T-helper 2 cell treated with Interferon-gamma antibody and Interleukin-4, amounts not matched to agents 100 ng/mL and 5 ng/mL, for 36 hours (primary cell): Measurements from ENCODE around the gene LMX1B. TPM values are rescaled to one million over a fixed set of nuclear protein-coding genes. Genes with fewer than 3 reads are reported as not detected.

ENCODE experiments used
- intact Hi-C: fragments of 100-400 bp; cut with micrococcal nuclease; formaldehyde crosslinking; loops from one replicate; pipeline ENCODE4 v1.15.1; 2023
- total RNA-seq: library from RNA; stranded (reverse); gene quantifications from 2 replicates; pipeline ENCODE4 v1.2.3, GENCODE V29; 2022

Gene LMX1B
- total RNA-seq, 1 donor from 2014 or later = not detected

DNA sequence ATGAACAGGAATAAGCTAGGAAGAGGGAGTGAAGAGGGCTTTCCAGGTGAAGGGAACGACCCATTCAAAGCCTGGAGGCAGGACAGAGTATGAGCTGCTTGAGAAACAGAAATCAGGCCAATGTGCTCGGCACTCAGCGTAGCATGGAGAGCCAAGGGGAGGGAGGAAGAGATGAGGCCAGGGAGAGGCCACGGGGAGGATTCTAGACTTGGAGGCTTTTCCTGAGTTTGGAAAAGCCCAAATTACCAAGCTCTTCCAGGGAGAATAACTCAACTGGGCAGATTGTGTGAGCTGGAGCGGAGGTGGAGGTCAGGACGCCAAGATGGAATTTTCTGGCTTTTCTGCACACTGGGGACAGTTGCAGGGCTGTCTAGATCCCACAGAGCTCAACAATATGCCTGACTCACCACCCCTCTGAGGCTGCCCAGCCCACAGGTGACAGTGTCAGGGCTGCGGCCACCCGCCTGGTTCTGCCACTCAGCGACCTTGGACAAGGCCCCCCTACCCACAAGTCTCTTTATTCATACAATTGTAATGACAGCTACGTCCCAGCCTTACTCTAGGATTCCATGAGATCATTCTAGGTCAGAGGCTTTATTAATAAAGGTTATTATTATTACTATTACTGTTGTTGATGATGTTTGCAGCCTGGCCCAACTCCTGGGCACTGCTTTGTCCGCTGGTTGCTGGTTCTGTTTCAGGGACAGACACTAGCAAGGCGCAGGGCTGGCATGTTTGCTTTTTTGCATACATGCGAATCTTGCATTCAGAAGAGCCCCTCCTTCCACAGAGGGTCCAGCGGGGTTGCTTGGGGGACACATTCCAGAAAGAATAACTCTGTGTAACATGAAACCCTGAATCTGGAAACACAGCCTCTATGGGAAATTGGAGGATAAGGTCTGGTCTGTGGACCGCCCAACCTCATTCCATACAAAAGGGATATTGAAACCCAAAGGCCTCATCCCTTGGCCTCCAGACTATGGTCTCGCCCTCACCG is 9.4 kb upstream of the LMX1B start:
- intact Hi-C loops = no loop called here

DNA sequence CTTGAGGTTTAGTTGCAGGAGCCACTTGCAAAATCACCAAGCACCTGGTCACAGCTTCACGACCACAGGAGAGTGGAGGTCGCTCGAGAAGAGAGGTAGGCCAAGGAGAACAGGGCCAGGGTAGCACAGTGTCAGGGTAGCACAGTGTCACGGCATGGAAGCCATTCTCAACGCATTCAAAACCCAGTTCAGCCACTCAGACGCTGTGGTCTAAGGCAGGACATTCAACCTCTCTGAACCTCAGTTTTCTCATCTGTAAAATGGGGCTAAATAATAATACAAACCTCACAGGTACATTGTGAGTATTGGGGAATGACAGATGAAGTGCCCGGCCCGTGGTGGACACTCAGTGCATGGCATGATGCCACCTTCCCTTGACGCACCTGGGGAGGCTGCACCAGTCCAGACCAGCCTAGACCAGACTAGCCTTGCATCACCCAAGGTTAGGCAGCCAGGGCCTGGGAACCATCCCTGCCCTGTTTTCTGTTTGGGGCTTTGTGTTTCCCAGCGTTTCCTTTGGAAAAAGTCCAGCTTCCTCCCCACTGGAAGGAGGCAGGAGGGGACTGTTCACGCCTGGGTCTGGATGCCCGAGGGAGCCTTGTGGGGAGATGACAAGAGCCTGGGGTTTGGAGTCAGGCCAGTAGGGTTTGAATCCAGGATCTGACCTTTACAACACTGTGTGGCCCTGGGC is 7.8 kb upstream of the LMX1B start:
- intact Hi-C loops = no loop called here

DNA sequence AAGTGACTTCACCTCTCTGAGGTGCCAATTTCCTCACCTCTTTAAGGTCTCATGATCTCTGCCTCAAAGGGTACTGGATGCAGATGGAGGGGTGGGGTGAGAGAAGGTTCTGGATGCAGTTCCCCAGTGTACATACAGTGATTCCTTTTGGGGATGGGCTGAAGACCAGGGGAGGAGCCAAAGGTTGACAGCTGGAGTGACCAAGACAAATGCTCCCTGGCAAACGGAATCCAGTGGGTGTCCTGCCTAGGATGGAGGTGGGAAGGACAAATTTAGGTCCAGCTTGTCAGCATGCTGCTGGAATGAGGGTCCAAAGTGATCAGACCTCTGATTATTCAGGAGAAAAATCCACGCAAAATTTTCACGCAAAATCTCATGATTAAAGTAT is 7.3 kb upstream of the LMX1B start:
- intact Hi-C loops = no loop called here

DNA sequence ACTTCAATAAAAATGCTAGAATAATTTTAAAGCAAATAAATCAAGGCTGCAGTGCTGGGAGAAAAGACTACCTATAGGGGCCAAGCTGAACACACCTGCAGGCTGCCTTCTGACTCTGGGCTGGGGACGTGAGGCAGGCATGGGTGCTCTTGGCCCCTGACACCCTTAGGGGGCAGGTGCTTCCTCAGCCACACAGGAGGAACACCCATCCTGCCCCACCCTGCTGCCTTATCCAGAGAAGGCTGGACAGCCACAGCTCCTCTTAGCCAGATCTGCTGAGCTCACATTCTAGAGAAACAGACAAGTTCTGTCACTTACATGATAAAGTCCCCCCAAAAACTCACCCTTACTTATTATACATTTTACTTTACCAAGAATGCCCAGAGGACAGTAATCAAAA is 6.6 kb upstream of the LMX1B start:
- intact Hi-C loops = no loop called here

DNA sequence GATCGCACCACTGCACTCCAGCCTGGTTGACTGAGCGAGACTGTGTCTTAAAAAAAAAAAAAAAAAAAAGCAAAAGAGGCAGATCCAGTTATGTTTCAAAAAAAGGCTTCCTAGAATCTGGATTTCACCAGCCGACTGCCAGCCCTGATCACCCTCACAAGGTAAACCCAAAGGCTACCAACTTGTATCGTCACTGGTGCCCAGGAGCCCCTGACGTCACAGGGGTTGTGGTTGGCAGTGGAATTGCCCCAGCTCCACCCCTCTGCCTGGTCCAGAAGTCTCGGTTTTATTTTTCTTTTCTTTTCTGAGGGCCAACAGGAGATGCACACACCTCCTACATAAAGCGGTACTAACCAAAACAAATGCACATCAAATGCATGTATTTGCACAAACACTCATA is 6.0 kb upstream of the LMX1B start:
- intact Hi-C loops = no loop called here

DNA sequence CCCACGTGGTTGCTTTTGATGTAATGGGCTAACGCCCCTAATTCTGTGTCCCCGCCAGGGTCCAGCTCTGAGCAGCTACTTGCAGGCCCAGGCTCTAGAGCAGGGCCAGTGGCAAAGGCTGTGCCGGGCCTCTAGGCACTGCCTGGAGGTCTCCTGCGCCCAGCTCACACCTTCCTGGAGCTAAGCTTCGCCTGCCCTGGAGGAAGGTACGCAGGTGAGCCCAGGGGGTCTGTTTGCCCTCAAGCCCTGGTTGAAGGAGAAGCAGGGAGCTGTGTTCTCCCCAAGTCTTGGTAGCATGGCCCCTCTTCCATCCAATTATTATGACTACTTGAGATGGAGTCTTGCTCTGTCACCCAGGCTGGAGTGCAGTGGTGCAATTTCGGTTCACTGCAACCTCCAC is 5.2 kb upstream of the LMX1B start:
- intact Hi-C loops = no loop called here

DNA sequence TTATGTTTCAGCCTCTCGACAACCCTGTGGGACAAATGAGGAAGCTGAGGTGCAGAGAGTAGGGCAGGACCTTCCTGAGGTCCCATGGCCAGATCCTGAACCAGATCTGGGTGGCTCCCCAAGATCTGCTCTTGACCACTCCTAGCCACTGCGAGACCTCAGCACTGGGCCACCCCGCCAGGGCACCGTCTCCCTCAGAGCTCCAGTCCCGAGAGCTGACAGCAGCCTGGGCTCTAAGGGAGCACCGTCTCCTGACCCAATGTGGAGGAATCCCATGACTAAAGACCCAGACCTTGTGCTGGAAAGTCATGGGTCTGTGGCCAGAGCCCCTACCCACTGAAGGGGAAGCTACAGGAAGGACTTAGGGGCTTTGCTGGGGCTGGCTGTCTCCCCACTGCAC is 4.5 kb upstream of the LMX1B start:
- intact Hi-C loops = no loop called here

DNA sequence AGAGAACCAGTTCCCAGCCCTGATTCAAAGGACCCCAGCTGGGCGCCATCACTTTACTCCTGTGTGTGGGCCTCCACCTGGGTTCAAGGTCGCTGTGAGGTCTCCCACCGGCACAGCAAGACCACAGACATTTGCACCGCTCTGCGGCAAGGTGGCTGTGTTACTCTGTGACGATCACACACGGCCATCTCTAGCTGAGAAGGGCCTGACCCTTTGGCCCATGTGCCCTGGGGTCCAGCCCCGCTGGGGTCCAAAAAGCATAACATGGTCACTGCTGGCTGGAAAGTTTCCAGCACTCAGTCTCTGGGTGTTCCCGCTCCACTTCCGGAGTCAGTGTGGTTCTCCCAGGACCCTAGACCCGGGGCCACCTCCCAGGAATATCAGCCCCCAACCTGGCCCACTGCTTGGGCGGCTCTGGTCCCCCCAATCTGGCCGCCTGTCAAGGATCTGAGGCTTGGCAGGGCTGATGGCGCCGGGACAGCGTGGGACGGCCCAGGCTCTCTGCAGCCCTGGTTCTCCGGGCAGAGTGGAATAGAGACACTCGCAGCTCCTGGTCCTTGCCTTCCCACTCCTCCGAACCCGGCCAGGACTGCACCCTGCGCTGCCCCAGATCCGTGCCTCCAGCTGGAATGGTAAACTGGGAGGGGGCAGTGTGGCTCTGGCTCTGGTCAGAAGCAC is 3.9 kb upstream of the LMX1B start:
- intact Hi-C loops = loop anchor here (5.0 to 10.0 kb wide), 2 partner anchors 65 to 172 kb away; no protein-coding TSS in a partner anchor

DNA sequence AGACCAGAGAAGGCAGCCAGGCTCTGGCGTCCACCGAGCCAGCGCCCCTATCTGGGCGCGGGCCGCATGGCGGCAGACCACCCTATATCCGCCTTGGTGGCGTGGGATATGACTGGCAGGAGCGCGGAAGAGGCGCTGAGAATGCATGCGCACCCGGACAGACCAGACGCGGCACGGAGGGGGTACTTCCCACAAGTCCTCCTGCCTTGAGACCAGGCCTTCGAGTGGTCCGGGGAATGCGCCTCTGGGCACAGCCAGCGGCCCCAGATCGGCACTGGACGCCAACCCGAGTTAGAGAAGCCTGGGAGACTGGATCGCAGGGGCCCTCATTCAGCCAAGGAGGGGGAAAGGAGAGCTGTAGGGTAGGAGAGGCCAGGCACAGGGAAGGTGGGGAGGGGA is 2.5 kb upstream of the LMX1B start:
- intact Hi-C loops = loop anchor here (5.0 to 10.0 kb wide), 2 partner anchors 64 to 171 kb away; no protein-coding TSS in a partner anchor

DNA sequence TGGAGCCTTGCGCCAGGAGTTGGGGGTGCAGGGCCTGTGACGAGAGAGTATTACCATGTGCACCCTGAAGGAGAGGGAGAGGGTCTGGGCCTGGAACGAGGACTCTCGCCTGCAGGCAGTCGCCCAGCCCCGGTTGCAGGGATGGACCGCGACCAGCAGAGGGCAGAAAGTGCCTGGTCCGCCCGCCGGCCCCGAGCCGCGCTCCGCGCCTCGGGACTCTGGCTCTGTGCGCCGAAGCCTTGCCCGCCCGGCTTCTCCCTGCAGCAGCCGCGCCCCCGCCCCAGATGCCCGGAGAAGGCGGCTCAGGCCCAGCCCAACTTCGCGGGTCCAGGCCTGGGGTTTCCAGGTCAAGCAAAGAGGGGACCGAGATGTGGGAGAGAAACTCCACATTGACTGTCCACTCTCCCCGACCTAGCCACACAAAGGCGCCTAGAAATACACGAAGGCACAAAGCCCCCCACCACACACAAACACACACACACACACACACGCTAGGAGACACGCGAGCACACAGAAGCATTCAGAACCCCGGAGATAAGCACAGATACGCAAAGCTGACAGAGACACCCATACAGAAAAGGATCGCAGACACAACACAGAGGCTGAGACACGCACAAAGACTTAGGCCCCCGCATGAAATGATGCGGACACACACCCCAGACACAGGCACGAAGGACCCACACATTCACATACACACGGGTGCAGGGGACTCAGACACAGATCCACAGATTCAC is 2.0 kb upstream of the LMX1B start:
- intact Hi-C loops = loop anchor here (5.0 to 10.0 kb wide), 2 partner anchors 63 to 171 kb away; no protein-coding TSS in a partner anchor

DNA sequence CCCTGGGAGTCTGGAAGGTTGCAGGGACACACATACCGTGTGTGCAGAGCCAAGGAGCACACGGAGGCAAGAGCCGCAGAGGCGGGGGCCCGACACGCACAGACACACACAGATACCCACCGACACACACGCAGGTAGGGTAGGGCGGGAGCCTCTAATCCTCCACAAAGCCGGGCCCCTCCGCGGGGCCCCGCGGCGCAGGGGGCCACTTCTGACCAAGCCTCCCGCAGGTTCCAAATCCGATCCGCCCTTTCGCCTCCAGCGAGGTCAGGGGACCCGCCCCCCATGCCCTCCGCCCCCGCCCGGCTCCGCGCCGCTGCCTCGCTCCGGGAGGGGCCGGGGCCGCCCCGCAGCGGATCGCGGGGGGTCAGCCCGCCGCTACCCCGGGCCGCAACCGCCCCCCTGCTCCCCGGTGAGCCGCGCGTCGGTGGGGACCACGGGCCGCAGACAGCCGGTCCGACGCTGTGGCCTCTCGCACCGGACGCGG is 1.4 kb upstream of the LMX1B start:
- intact Hi-C loops = loop anchor here (5.0 to 10.0 kb wide), 2 partner anchors 62 to 170 kb away; no protein-coding TSS in a partner anchor

DNA sequence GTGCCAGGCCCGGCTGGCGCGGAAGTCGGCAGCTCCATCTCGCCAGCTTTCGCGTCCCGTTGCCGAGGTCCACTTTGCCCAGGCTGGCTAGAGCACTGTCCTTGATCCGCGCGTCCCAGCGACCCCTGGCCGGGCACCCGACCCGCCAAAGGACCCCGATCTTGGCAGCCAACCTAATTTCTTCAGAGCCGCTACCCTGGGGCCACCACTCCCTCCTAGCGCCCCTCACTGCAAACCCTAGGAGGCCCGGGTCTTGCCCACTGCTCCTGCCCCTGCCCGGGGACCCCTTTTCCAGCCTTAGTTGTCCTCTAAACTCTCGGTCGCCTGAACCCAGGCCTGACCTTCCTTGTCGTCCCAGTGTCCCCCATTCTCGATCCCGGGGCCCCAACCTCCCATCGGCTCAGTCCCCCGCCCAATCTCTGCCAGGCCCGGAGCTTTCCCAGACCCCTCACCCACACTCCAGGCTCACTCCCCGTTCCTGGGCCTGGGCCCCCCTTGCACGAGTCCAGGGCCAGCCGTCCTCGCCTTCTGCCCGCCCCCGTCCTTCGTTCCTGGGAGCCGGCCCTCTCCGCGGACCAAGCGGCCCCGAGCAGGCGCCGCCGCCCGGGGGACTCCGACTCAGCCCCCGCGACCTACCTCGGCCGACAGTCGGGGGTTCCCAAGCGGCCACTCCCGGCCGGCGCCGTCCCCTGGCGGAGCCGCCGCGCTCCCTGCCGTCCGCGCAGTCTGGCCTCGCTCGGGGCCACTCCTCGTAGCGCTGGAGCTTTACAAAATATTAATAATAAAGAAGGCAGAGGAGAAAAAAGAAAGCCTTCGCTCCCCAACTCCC is 701 bp upstream of the LMX1B start:
- intact Hi-C loops = loop anchor here (5.0 to 10.0 kb wide), 2 partner anchors 62 to 169 kb away; no protein-coding TSS in a partner anchor

DNA sequence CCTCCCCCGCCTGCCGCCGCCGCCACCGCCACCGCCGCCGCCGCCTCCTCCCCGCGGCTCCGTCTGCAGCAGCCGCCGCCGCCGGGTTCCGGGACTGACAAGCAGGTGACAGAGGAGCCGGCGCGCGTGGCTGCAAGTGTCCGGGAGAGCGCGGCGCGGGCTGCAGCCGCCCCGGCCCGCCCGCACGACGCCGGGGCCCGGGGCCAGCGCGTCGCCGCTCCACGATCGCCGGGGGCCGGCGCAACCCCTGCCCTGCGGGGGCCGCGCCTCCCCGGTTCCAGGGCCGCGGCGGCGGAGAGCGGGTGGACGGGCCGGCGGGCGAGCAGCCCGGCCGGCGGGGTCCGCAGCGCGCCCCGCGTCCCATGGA is 343 bp downstream of the LMX1B start:
- intact Hi-C loops = loop anchor here (5.0 to 10.0 kb wide), 2 partner anchors 61 to 168 kb away; no protein-coding TSS in a partner anchor

DNA sequence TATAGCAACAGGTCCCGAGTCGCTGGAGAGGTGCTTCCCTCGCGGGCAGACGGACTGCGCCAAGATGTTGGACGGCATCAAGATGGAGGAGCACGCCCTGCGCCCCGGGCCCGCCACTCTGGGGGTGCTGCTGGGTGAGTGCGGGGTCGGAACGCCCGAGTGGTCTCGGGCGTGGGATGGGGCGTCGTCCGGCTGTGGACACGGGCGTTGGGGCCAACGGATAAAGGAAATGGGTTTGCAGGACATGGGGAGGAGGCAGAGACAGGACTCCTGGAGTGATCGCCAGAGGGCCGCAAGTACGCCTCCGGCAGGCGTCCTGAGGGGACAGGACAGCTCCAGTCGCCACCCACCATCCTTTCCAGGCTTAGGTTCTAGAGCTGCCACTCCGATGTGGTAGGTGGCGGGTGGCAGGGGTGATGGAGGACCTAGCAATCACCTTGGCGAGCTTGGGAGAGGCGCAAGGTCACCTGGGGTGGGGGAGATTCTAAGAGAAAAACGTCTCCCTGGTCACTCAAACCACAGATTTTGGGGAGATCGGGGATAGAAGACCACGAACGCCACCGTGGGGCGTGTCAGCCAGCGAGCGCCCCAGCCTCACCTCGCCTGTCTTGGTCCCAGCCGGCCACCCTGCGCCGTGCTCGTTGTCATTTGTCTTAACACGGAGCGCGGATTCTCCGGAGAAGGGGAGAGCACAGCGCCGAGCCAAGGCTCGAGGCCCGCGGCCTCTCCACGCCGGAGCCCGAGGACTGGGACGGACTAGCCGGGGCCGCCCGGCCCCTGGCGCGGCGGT is 922 bp downstream of the LMX1B start:
- intact Hi-C loops = loop anchor here (5.0 to 10.0 kb wide), 2 partner anchors 60 to 168 kb away; no protein-coding TSS in a partner anchor

DNA sequence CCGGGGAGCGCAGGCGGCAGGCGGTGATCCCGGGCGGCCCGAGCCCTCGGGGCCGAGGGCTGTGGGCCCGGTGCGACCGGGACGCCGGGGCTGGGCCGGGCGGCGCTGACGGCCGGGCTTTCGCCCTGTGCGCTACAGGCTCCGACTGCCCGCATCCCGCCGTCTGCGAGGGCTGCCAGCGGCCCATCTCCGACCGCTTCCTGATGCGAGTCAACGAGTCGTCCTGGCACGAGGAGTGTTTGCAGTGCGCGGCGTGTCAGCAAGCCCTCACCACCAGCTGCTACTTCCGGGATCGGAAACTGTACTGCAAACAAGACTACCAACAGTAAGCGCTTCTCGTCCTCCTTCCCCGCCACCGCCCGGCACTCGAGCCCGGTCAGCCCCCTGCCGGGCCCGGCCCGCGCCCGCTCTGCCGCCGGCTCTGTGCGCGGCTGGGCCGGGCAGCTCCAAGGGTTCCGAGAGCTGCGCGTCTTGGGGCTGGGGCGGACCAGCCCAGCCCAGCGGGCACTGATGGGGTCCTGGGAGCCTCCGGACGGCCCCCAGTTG is 1.6 kb downstream of the LMX1B start:
- intact Hi-C loops = loop anchor here (10.0 kb wide), 1 partner anchor 59 kb away; no protein-coding TSS in a partner anchor

DNA sequence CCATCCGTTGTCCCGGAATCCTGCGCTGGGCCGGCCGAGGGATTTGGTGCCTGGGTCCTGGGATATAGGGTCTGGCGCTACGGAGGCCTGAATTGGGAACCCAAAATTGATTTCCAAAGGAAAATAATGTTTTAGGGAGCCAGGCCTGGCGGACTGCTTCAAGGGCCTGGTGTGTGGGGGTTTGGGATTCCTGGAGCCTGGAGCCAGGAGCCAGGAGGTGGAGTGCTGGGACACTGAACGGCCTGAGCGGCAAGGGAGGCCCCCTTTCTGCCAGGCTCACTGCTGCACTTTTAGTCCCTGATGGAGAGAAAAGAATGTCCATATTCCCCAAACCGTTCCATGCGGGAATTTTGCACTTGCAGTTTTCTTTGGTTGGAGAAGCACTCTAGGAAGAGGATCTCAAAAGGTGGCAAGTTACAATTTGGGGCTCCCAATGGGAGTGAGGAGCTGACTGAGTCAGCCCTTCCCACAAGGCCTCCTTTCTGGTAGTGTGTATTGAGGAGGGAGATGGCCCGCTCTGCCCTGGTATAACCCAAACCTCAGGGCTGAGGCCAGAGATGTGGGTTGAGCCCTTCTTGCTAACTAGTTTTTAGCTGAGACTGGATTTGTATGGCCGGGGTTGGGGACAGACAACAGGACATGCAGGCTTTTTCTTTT is 2.2 kb downstream of the LMX1B start:
- intact Hi-C loops = loop anchor here (10.0 kb wide), 1 partner anchor 59 kb away; no protein-coding TSS in a partner anchor

DNA sequence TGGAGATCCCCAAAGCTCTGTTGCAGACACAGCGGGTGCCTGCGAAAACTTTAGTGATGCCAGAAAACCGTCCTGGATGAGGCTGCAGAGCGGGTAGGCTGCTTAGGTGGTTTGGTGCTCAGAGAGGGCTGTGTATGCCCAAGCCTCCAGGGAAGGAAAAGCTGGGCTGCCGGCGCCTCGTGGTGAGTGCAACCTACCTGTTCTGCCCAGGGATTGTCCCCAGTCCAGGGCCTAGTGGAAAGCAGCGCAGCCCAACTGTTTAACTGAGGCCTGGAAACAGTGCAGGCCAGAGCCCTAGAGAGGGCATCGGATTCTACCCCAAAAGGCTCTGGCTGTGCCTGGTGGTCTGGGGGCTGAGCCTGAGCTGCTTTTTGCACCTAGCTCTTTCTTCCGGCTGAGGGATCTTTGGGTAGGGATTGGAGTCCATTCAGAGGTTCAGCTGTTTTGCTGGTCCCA is 2.8 kb downstream of the LMX1B start:
- intact Hi-C loops = loop anchor here (10.0 kb wide), 1 partner anchor 58 kb away; no protein-coding TSS in a partner anchor
